Endothelial cell of umbilical vein (primary cell): ENCODE results near the gene BDKRB2. TPM values are rescaled to one million over a fixed set of nuclear protein-coding genes. Genes with fewer than 3 reads are reported as not detected.

ENCODE experiments used
- BruUV-seq: library from RNA; stranded (reverse); fragments of 400-500 nt; replicated peaks from 2 replicates; lab custom pipeline; 2021; lab: Mats Ljungman, UMichigan
- CTCF ChIA-PET: fragments of 300-600, 350-600 bp; sonication (Branson Sonifier 250); formaldehyde crosslinking; loops from one replicate; lab custom pipeline; 2021; ENCODE audit warnings: antibody characterized with exemption, inconsistent platforms; lab: Charles Lee
- POLR2A ChIA-PET: fragments of 300-600, 350-600 bp; sonication (Branson Sonifier 250); formaldehyde crosslinking; loops from one replicate; lab custom pipeline; 2021; ENCODE audit warnings: antibody characterized with exemption, inconsistent platforms; lab: Charles Lee
- DNase-seq: peaks from one replicate; pipeline ENCODE4 v3.0.0-alpha.2; 2011; ENCODE audit warnings: low read depth, low spot score
- FAIRE-seq: peaks from 2 replicates; lab custom pipeline; 2011; peaks lifted over from hg19 to GRCh38; lab: Jason Lieb, UNC
- H2AFZ ChIP-seq: 2 replicates; pipeline ENCODE4 v1.6.0; 2012; ENCODE audit warnings: low read depth, low read length, control low read depth, inconsistent platforms
- H3K27ac ChIP-seq: 2 replicates; pipeline ENCODE4 v1.5.1; 2011; ENCODE audit warnings: low read depth, mild to moderate bottlenecking, control low read depth, low read length, moderate library complexity; ENCODE audit not compliant: insufficient read depth
- H3K27me3 ChIP-seq, 2 experiments: 2 replicates each; pipeline versions ENCODE4 v1.6.0 to v1.6.1; 2011; ENCODE audit warnings: low read length in 2 of 2, mixed read lengths in 1 of 2; ENCODE audit not compliant: control insufficient read depth in 2 of 2, insufficient read depth in 2 of 2
- H3K36me3 ChIP-seq, 2 experiments: 2 replicates in 1 of 2; 3 replicates in 1 of 2; pipeline ENCODE4 v1.5.1; 2011; ENCODE audit warnings: low read length in 2 of 2, mild to moderate bottlenecking in 1 of 2, moderate library complexity in 1 of 2; ENCODE audit not compliant: control insufficient read depth in 2 of 2, insufficient read depth in 2 of 2; ENCODE audit errors: extremely low read depth in 1 of 2
- H3K4me1 ChIP-seq: 3 replicates; pipeline ENCODE4 v1.5.1; 2011; ENCODE audit warnings: mild to moderate bottlenecking, low read length; ENCODE audit not compliant: control insufficient read depth, insufficient read depth; ENCODE audit errors: extremely low read depth
- H3K4me2 ChIP-seq: 2 replicates; pipeline ENCODE4 v1.6.1; 2011; ENCODE audit warnings: low read length, control low read depth, mixed read lengths; ENCODE audit not compliant: insufficient read depth
- H3K4me3 ChIP-seq, 3 experiments: fragments of 200-600 bp in 1 of 3; sonication (generic), shearing (Covaris generic) in 1 of 3; replicated peaks in 1 of 3; 2 replicates each; pipeline ENCODE4 v1.5.1; 2011 to 2016; ENCODE audit warnings: control low read depth in 3 of 3, low read length in 3 of 3, mild to moderate bottlenecking in 2 of 3, inconsistent platforms in 1 of 3, low read depth in 1 of 3, moderate library complexity in 1 of 3; ENCODE audit not compliant: insufficient read depth in 1 of 3
- H3K79me2 ChIP-seq: 2 replicates; pipeline ENCODE4 v1.6.0; 2012; ENCODE audit warnings: low read length, inconsistent platforms; ENCODE audit not compliant: control insufficient read depth, insufficient read depth
- H3K9ac ChIP-seq: replicated peaks from 2 replicates; pipeline ENCODE3; 2011; ENCODE audit warnings: low read length, control low read depth; ENCODE audit not compliant: insufficient read depth; ENCODE audit errors: extremely low read depth
- H3K9me1 ChIP-seq: replicated peaks from 3 replicates; pipeline ENCODE4 v1.6.0; 2011; ENCODE audit warnings: mild to moderate bottlenecking, low read length; ENCODE audit not compliant: control insufficient read depth, insufficient read depth; ENCODE audit errors: extremely low read depth
- H3K9me3 ChIP-seq: replicated peaks from 2 replicates; pipeline ENCODE4 v1.5.1; 2012; ENCODE audit warnings: low read length, inconsistent platforms; ENCODE audit not compliant: control insufficient read depth, insufficient read depth
- H4K20me1 ChIP-seq: replicated peaks from 2 replicates; pipeline ENCODE3; 2011; ENCODE audit warnings: mild to moderate bottlenecking, low read length; ENCODE audit not compliant: control insufficient read depth, insufficient read depth; ENCODE audit errors: extremely low read depth
- EZH2 ChIP-seq: IDR thresholded peaks from 2 replicates; pipeline ENCODE4 v1.6.1; 2012; ENCODE audit warnings: borderline replicate concordance, low read depth, mild to moderate bottlenecking, moderate library complexity, low read length, inconsistent platforms; ENCODE audit not compliant: severe bottlenecking
- FOS ChIP-seq: IDR thresholded peaks from 2 replicates; pipeline ENCODE4 v1.6.1; 2011; ENCODE audit warnings: mild to moderate bottlenecking, low read length, moderate library complexity, borderline replicate concordance; ENCODE audit not compliant: insufficient read depth
- GATA2 ChIP-seq: IDR thresholded peaks from 2 replicates; pipeline ENCODE4 v1.7.0; 2011; ENCODE audit warnings: low read depth, mild to moderate bottlenecking, moderate library complexity, mixed read lengths, low read length; ENCODE audit not compliant: insufficient read length, insufficient read depth
- JUN ChIP-seq: IDR thresholded peaks from 2 replicates; pipeline ENCODE4 v1.6.1; 2011; ENCODE audit warnings: borderline replicate concordance, low read depth; ENCODE audit not compliant: insufficient read length, insufficient read depth
- MYC ChIP-seq: IDR thresholded peaks from one replicate; pipeline ENCODE4 v1.6.1; 2011; ENCODE audit warnings: mild to moderate bottlenecking, low read depth, low read length
- POLR2A ChIP-seq: IDR thresholded peaks from 2 replicates; pipeline ENCODE4 v1.6.1; 2012; ENCODE audit warnings: low read depth, mild to moderate bottlenecking, control low read depth, low read length
- POLR2AphosphoS5 ChIP-seq: IDR thresholded peaks from 2 replicates; pipeline ENCODE4 v1.6.1; 2012; ENCODE audit warnings: low read depth, mild to moderate bottlenecking, control low read depth, low read length, moderate library complexity; ENCODE audit not compliant: insufficient read depth
- dilution Hi-C: fragments of 300-500 bp; cut with MboI; formaldehyde crosslinking; loops from one replicate; pipeline ENCODE4 v1.15.0; 2019; ENCODE audit warnings: low sequenced_read_pairs; ENCODE audit not compliant: extremely low pct_ligation_motif_present
- intact Hi-C: fragments of 100-400 bp; cut with micrococcal nuclease; formaldehyde crosslinking; loops from one replicate; pipeline ENCODE4 v1.10.0; 2022
- polyA plus RNA-seq, 4 experiments: library from polyadenylated mRNA; depleted of rRNA in 3 of 4; stranded (reverse) in 3 of 4; unstranded in 1 of 4; fragments of >200 nt; gene quantifications; 2 replicates each; pipeline versions ENCODE4 v1.2.1 to v1.2.3, GENCODE V29; 2011 to 2012; ENCODE audit warnings: missing spikeins in 1 of 4
- total RNA-seq: library from RNA; stranded (reverse); gene quantifications from 2 replicates; pipeline ENCODE4 v1.2.3, GENCODE V29; 2021
- TF ChIP-seq, protein P1 (sequence below): IDR thresholded peaks from 2 replicates; pipeline ENCODE4 v1.6.1; 2011; ENCODE audit not compliant: insufficient read depth, insufficient read length
- TF ChIP-seq, protein P2 (sequence below), 2 donors: IDR thresholded peaks; 1 replicate in 1 of 2; 2 replicates in 1 of 2; pipeline ENCODE4 v1.5.1; 2011; ENCODE audit warnings: low read length in 2 of 2, mild to moderate bottlenecking in 2 of 2, moderate library complexity in 2 of 2, control low read depth in 1 of 2, inconsistent platforms in 1 of 2, low read depth in 1 of 2; ENCODE audit not compliant: insufficient read depth in 1 of 2; ENCODE audit errors: extremely low read depth in 1 of 2

Gene BDKRB2
- total and polyA plus RNA-seq, 2 donors (not counting 3 experiments of a cell fraction or from before 2014, with no cell fraction given), result 0.22 to 0.77 TPM

DNA sequence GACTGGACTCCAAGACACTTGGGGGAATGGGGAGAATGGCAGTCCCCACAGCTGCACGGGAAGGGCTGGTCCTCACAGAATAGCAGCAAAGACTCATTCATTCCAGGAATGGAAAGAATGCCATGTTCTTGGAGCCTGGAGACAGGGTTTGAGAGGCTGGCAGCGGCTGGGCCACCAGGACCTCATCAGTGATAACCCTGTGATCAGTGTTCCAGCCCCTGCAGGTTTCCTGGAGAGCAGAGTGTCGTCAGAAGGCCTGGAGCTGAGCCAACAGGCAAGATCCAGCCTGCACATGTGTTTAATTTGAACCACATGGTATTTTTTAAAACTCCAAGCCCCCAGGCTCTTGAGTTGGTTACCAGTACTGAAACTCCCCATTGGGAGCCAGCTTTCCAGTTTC is 62.7 kb downstream of the BDKRB2 start:
- Histone ChIP-seq H3K9me3 (no peaks in the 10 kb centered on the region), H3K4me1 (no peaks in the 10 kb centered on the region), H3K4me2 (no peak overlapping the region), H3K27me3 (no peaks in the 10 kb centered on the region), H3K36me3 (no peaks in the 10 kb centered on the region), H3K79me2 (no peaks in the 10 kb centered on the region), H2AFZ (no peak overlapping the region), H3K9me1 (no peaks in the 10 kb centered on the region), H4K20me1 (no peaks in the 10 kb centered on the region), H3K4me3 (no peak overlapping the region), H3K27ac (no peak overlapping the region), H3K9ac (no peak overlapping the region)
- dilution Hi-C loops, result no loop called here
- CTCF ChIA-PET, result no interaction called here
- POLR2A ChIA-PET, result no interaction called here
- DNase-seq (no peak), FAIRE-seq (no peak)
- intact Hi-C loops, result no loop called here
- BruUV-seq, result no TSS peak
- TF ChIP-seq EZH2 (no peak), GATA2 (no peak), MYC (no peak), FOS (no peak), POLR2A (no peak), POLR2AphosphoS5 (no peak), JUN (no peak)
- TF ChIP-seq, protein P1, sequence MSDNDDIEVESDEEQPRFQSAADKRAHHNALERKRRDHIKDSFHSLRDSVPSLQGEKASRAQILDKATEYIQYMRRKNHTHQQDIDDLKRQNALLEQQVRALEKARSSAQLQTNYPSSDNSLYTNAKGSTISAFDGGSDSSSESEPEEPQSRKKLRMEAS, result no peak
- TF ChIP-seq, protein P2, sequence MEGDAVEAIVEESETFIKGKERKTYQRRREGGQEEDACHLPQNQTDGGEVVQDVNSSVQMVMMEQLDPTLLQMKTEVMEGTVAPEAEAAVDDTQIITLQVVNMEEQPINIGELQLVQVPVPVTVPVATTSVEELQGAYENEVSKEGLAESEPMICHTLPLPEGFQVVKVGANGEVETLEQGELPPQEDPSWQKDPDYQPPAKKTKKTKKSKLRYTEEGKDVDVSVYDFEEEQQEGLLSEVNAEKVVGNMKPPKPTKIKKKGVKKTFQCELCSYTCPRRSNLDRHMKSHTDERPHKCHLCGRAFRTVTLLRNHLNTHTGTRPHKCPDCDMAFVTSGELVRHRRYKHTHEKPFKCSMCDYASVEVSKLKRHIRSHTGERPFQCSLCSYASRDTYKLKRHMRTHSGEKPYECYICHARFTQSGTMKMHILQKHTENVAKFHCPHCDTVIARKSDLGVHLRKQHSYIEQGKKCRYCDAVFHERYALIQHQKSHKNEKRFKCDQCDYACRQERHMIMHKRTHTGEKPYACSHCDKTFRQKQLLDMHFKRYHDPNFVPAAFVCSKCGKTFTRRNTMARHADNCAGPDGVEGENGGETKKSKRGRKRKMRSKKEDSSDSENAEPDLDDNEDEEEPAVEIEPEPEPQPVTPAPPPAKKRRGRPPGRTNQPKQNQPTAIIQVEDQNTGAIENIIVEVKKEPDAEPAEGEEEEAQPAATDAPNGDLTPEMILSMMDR (IDR thresholded peaks at IDR 0.05; ENCODE audit: extremely low read depth in 1 of 2, insufficient read depth in 1 of 2, low read depth in 1 of 2, low read length in 2 of 2), result no peak
